H54 (cell line): ENCODE measurements around the gene RBPMS2.
A peak's percentile ranks its signal among the peaks of the same experiment; 100 is the strongest.

Source experiments
- DNase-seq: peaks from one replicate; pipeline ENCODE4 v3.0.0; 2011; ENCODE audit warnings: low spot score, mixed read lengths; ENCODE audit not compliant: insufficient read length
- FAIRE-seq: peaks from 3 replicates; lab custom pipeline; 2011; peaks lifted over from hg19 to GRCh38; lab: Jason Lieb, UNC
- POLR2A ChIP-seq: IDR thresholded peaks from 2 replicates; pipeline ENCODE4 v1.6.1; 2011; ENCODE audit warnings: low read depth, mild to moderate bottlenecking, low read length

Gene RBPMS2

GRCh38 chr15:64739156-64739555 lies 36.2 kb downstream of the RBPMS2 start:
- FAIRE-seq (no peak), DNase-seq (no peak)
- TF ChIP-seq POLR2A, result no peak

- FAIRE-seq, result no peak
- no peak for TF ChIP-seq POLR2A
- no peak for DNase-seq
Observed at GRCh38 chr15:64738226-64739095, 36.9 kb downstream of the RBPMS2 start.

- no peak for FAIRE-seq
- TF ChIP-seq POLR2A, result no peak
- no peak for DNase-seq
Observed at GRCh38 chr15:64732156-64732860, 43.1 kb downstream of the RBPMS2 start.

- TF ChIP-seq POLR2A, result no peak
- no peak for DNase-seq
Observed at GRCh38 chr15:64731805-64732151, 43.6 kb downstream of the RBPMS2 start.

GRCh38 chr15:64731012-64731804 lies 44.2 kb downstream of the RBPMS2 start:
- no peak for FAIRE-seq
- peak; percentile 58 for DNase-seq
- no peak for TF ChIP-seq POLR2A

More at GRCh38 chr15:64731805-64732151, 43.6 kb downstream of the RBPMS2 start:
- no peak for FAIRE-seq

- DNase-seq, result no peak
- no peak for FAIRE-seq
- no peak for TF ChIP-seq POLR2A
Observed at GRCh38 chr15:64730151-64730550, 45.2 kb downstream of the RBPMS2 start.

GRCh38 chr15:64720188-64720587 lies 55.2 kb downstream of the RBPMS2 start:
- no peak for TF ChIP-seq POLR2A
- DNase-seq (no peak), FAIRE-seq (no peak)

- FAIRE-seq, result no peak
- DNase-seq, result no peak
- TF ChIP-seq POLR2A, result no peak
Observed at GRCh38 chr15:64717735-64718495, 57.5 kb downstream of the RBPMS2 start.

- DNase-seq (no peak), FAIRE-seq (no peak)
- TF ChIP-seq POLR2A, result no peak
Observed at GRCh38 chr15:64717130-64717529, 58.3 kb downstream of the RBPMS2 start.

GRCh38 chr15:64716452-64716851 lies 58.9 kb downstream of the RBPMS2 start:
- TF ChIP-seq POLR2A, result no peak
- DNase-seq (no peak), FAIRE-seq (no peak)

GRCh38 chr15:64713592-64713991 lies 61.8 kb downstream of the RBPMS2 start:
- TF ChIP-seq POLR2A, result no peak
- FAIRE-seq (no peak), DNase-seq (no peak)

- DNase-seq, result no peak
- TF ChIP-seq POLR2A, result no peak
- no peak for FAIRE-seq
Observed at GRCh38 chr15:64712353-64712752, 63.0 kb downstream of the RBPMS2 start.
